H9 (cell line): ENCODE measurements around the gene ARID2. TPM values are rescaled to one million over a fixed set of nuclear protein-coding genes. Genes with fewer than 3 reads are reported as not detected.

Experiments
- DNase-seq: peaks from one replicate; pipeline ENCODE4 v3.0.0-alpha.2; 2017
- H2AFZ ChIP-seq: one replicate; pipeline ENCODE4 v1.6.1; 2013; ENCODE audit warnings: mild to moderate bottlenecking, low read length, control low read depth, moderate library complexity
- H2AK5ac ChIP-seq: 2 replicates; pipeline ENCODE4 v1.6.1; 2013; ENCODE audit warnings: low read length, control low read depth, mixed read lengths; ENCODE audit not compliant: insufficient read length
- H2BK120ac ChIP-seq: one replicate; pipeline ENCODE4 v1.6.1; 2013; ENCODE audit warnings: low read depth, mild to moderate bottlenecking, low read length, control low read depth, inconsistent platforms; ENCODE audit not compliant: poor library complexity, severe bottlenecking
- H2BK12ac ChIP-seq: 2 replicates; pipeline ENCODE4 v1.6.1; 2013; ENCODE audit warnings: low read length, control low read depth, mixed read lengths, low read depth; ENCODE audit not compliant: insufficient read length
- H2BK15ac ChIP-seq: 2 replicates; pipeline ENCODE4 v1.6.1; 2013; ENCODE audit warnings: low read depth, low read length, control low read depth
- H2BK20ac ChIP-seq: one replicate; pipeline ENCODE4 v1.6.1; 2013; ENCODE audit warnings: low read depth, mild to moderate bottlenecking, low read length, control low read depth, inconsistent platforms; ENCODE audit not compliant: poor library complexity, severe bottlenecking
- H2BK5ac ChIP-seq: 2 replicates; pipeline ENCODE4 v1.6.1; 2013; ENCODE audit warnings: low read length, control low read depth, mixed read lengths; ENCODE audit not compliant: insufficient read length
- H3K14ac ChIP-seq: 2 replicates; pipeline ENCODE4 v1.6.1; 2013; ENCODE audit warnings: low read length, control low read depth; ENCODE audit not compliant: insufficient read depth
- H3K18ac ChIP-seq: 2 replicates; pipeline ENCODE4 v1.6.1; 2013; ENCODE audit warnings: low read depth, mild to moderate bottlenecking, mixed read lengths, low read length, control low read depth; ENCODE audit not compliant: insufficient read length
- H3K23ac ChIP-seq: 2 replicates; pipeline ENCODE4 v1.6.1; 2013; ENCODE audit warnings: low read length, control low read depth, mixed read lengths, low read depth; ENCODE audit not compliant: insufficient read length
- H3K23me2 ChIP-seq: 2 replicates; pipeline ENCODE4 v1.6.1; 2013; ENCODE audit warnings: low read depth, mild to moderate bottlenecking, mixed read lengths, low read length, control low read depth; ENCODE audit not compliant: insufficient read length, poor library complexity, severe bottlenecking
- H3K27ac ChIP-seq: 2 replicates; pipeline ENCODE4 v1.5.1; 2013; ENCODE audit warnings: low read length, control low read depth, mixed read lengths, low read depth; ENCODE audit not compliant: insufficient read length
- H3K27me3 ChIP-seq: 2 replicates; pipeline ENCODE4 v1.6.1; 2013; ENCODE audit warnings: low read length, control low read depth, inconsistent platforms; ENCODE audit not compliant: insufficient read depth
- H3K4ac ChIP-seq: 2 replicates; pipeline ENCODE4 v1.6.1; 2013; ENCODE audit warnings: low read depth, mild to moderate bottlenecking, control low read depth, inconsistent platforms, low read length, moderate library complexity
- H3K4me1 ChIP-seq: 2 replicates; pipeline ENCODE4 v1.6.1; 2013; ENCODE audit warnings: low read length, control low read depth, inconsistent platforms; ENCODE audit not compliant: insufficient read depth
- H3K4me2 ChIP-seq: 2 replicates; pipeline ENCODE4 v1.6.1; 2013; ENCODE audit warnings: low read length, control low read depth, mixed read lengths; ENCODE audit not compliant: insufficient read length, insufficient read depth
- H3K56ac ChIP-seq: 2 replicates; pipeline ENCODE4 v1.6.1; 2013; ENCODE audit warnings: low read depth, mild to moderate bottlenecking, mixed read lengths, low read length, control low read depth; ENCODE audit not compliant: insufficient read length
- H3K79me1 ChIP-seq: 2 replicates; pipeline ENCODE4 v1.6.1; 2013; ENCODE audit warnings: low read depth, mild to moderate bottlenecking, moderate library complexity, low read length, control low read depth, inconsistent platforms; ENCODE audit not compliant: insufficient read depth, poor library complexity, severe bottlenecking
- H3K79me2 ChIP-seq: 2 replicates; pipeline ENCODE4 v1.6.1; 2013; ENCODE audit warnings: low read length, control low read depth, inconsistent platforms; ENCODE audit not compliant: insufficient read depth
- H3K9ac ChIP-seq: 2 replicates; pipeline ENCODE4 v1.6.1; 2013; ENCODE audit warnings: low read length, control low read depth, mixed read lengths; ENCODE audit not compliant: insufficient read length; ENCODE audit errors: extremely low read depth
- H3K9me3 ChIP-seq: one replicate; pipeline ENCODE4 v1.6.1; 2013; ENCODE audit warnings: low read depth, low read length, inconsistent platforms; ENCODE audit not compliant: control insufficient read depth
- H3T11ph ChIP-seq: one replicate; pipeline ENCODE4 v1.6.1; 2013; ENCODE audit warnings: mild to moderate bottlenecking, low read length, control low read depth, inconsistent platforms
- H4K20me1 ChIP-seq: one replicate; pipeline ENCODE4 v1.6.1; 2013; ENCODE audit not compliant: control insufficient read depth, insufficient read length, insufficient read depth
- H4K5ac ChIP-seq: 2 replicates; pipeline ENCODE4 v1.6.1; 2013; ENCODE audit warnings: low read depth, mild to moderate bottlenecking, mixed read lengths, low read length, control low read depth; ENCODE audit not compliant: insufficient read length
- H4K8ac ChIP-seq: replicated peaks from 2 replicates; pipeline ENCODE4 v1.6.1; 2013; ENCODE audit warnings: low read length, control low read depth, mixed read lengths, low read depth; ENCODE audit not compliant: insufficient read length
- H4K91ac ChIP-seq: 2 replicates; pipeline ENCODE4 v1.6.1; 2013; ENCODE audit warnings: low read depth, mild to moderate bottlenecking, moderate library complexity, mixed read lengths, low read length, control low read depth; ENCODE audit not compliant: insufficient read length
- H3K27ac Mint-ChIP-seq, 3 experiments: 2 replicates in 2 of 3; 3 replicates in 1 of 3; pipeline ENCODE4 v1.8.0; 2020 to 2021; ENCODE audit warnings: mixed read lengths in 3 of 3, mild to moderate bottlenecking in 1 of 3, moderate library complexity in 1 of 3
- H3K27me3 Mint-ChIP-seq: 2 replicates; pipeline ENCODE4 v1.8.0; 2021; ENCODE audit warnings: low read depth, mild to moderate bottlenecking, moderate library complexity, mixed read lengths
- H3K36me3 Mint-ChIP-seq, 3 experiments: 2 replicates in 2 of 3; 3 replicates in 1 of 3; pipeline ENCODE4 v1.8.0; 2020 to 2021; ENCODE audit warnings: low read depth in 3 of 3, mixed read lengths in 3 of 3; ENCODE audit not compliant: insufficient read depth in 1 of 3
- H3K4me1 Mint-ChIP-seq, 2 experiments: 2 replicates each; pipeline ENCODE4 v1.8.0; 2020; ENCODE audit warnings: mixed read lengths in 2 of 2
- H3K4me3 Mint-ChIP-seq, 2 experiments: 2 replicates in 1 of 2; 3 replicates in 1 of 2; pipeline ENCODE4 v1.8.0; 2020 to 2021; ENCODE audit warnings: mild to moderate bottlenecking in 2 of 2, mixed read lengths in 2 of 2, moderate library complexity in 1 of 2
- H3K9me3 Mint-ChIP-seq, 2 experiments: 2 replicates in 1 of 2; 3 replicates in 1 of 2; pipeline ENCODE4 v1.8.0; 2020; ENCODE audit warnings: mild to moderate bottlenecking in 2 of 2, mixed read lengths in 2 of 2, moderate library complexity in 1 of 2
- CTCF ChIP-seq: fragments of 200-600 bp; sonication (generic); conservative IDR thresholded peaks from 3 replicates; pipeline ENCODE4 v1.8.0; 2021; ENCODE audit warnings: antibody characterized with exemption, mild to moderate bottlenecking
- WGBS: extraction: QIAGEN DNeasy Blood & Tissue Kit; methylation state at CpG from one replicate; pipeline ENCODE4 v1.1.7; 2013; ENCODE audit warnings: missing lambda C conversion rate, low lambda C conversion rate, mixed read lengths; ENCODE audit not compliant: insufficient read length; ENCODE audit errors: extremely low coverage; 5-methylcytosine and 5-hydroxymethylcytosine counted together
- total RNA-seq: library from RNA; stranded (reverse); gene quantifications from 2 replicates; pipeline ENCODE4 v1.2.1, GENCODE V29; 2021

The ARID2 gene
- total RNA-seq, 1 experiment from 2014 or later = 63.8 TPM

- Histone ChIP-seq H3K4me1 (no peaks in the 10 kb centered on the region), H3T11ph (no peak overlapping the region), H2BK5ac (no peak overlapping the region), H2AK5ac (no peak overlapping the region), H3K79me1 (no peaks in the 10 kb centered on the region), H4K91ac (no peak overlapping the region), H3K27ac (no peak overlapping the region), H2BK20ac (no peak overlapping the region), H3K27me3 (no peaks in the 10 kb centered on the region), H3K14ac (no peak overlapping the region), H3K18ac (no peak overlapping the region), H3K4ac (no peak overlapping the region), H3K4me2 (no peak overlapping the region), H4K8ac (no peak overlapping the region), H4K5ac (no peak overlapping the region), H3K23me2 (no peaks in the 10 kb centered on the region), H2BK12ac (no peak overlapping the region), H3K56ac (no peak overlapping the region), H4K20me1 (no peaks in the 10 kb centered on the region), H2BK15ac (no peak overlapping the region), H3K9me3 (no peaks in the 10 kb centered on the region), H2BK120ac (no peak overlapping the region), H3K23ac (no peak overlapping the region), H3K79me2 (no peaks in the 10 kb centered on the region), H3K9ac (no peak overlapping the region), H2AFZ (no peak overlapping the region)
- Mint-ChIP-seq H3K27me3 (no peaks in the 10 kb centered on the region), H3K4me1 (no peaks in the 10 kb centered on the region), H3K27ac (peak overlapping the region in 1 of 3 experiments; percentile 57; a peak in 2 of 7 replicates), H3K9me3 (no peaks in the 10 kb centered on the region), H3K36me3 (peaks cover 0 to under 1% (median 0%) of the 10 kb centered on the region in 3 experiments; a peak in 3 of 7 replicates), H3K4me3 (no peak overlapping the region)
- TF ChIP-seq CTCF = no peak
- no peak for DNase-seq
- WGBS = no CpG with 5 or more reads among the region's 1 CpG
Observed at GRCh38 chr12:45914090-45914489, 184.6 kb downstream of the ARID2 start.
